HG02938 (cell line): Measurements from ENCODE around the gene PARL.

Source experiments
- ATAC-seq: cut with Tn5 transposase; IDR thresholded peaks from one replicate; pipeline ENCODE4 v1.9.1; 2021; ENCODE audit warnings: mild to moderate bottlenecking, moderate library complexity; ENCODE audit not compliant: unreplicated experiment

The PARL gene

GRCh38 chr3:183884427-183885296 lies at the start of gene PARL:
Gene PARL (minus strand): TSS chr3:183884880. CDS start chr3:183884846, 34 bp downstream.
- ATAC-seq: peak; percentile 99

GRCh38 chr3:183933160-183933559 lies 48.5 kb upstream of the PARL start:
- ATAC-seq: no peak

GRCh38 chr3:183931881-183932280 lies 47.2 kb upstream of the PARL start:
- no peak for ATAC-seq

GRCh38 chr3:183930086-183930485 lies 45.4 kb upstream of the PARL start:
- no peak for ATAC-seq

- no peak for ATAC-seq
These were observed 42.4 kb upstream of the PARL start for GRCh38 chr3:183927059-183927458.

- ATAC-seq: no peak
These were observed 40.3 kb upstream of the PARL start for GRCh38 chr3:183924956-183925355.

GRCh38 chr3:183924543-183924942 lies 39.9 kb upstream of the PARL start:
- ATAC-seq: no peak

GRCh38 chr3:183922421-183922820 lies 37.7 kb upstream of the PARL start:
- ATAC-seq: no peak

- no peak for ATAC-seq
These were observed 36.4 kb upstream of the PARL start for GRCh38 chr3:183921096-183921495.

GRCh38 chr3:183920416-183920815 lies 35.7 kb upstream of the PARL start:
- no peak for ATAC-seq

- no peak for ATAC-seq
These were observed 33.5 kb upstream of the PARL start for GRCh38 chr3:183918178-183918577.

GRCh38 chr3:183917776-183918175 lies 33.1 kb upstream of the PARL start:
- ATAC-seq: no peak

GRCh38 chr3:183914856-183915255 lies 30.2 kb upstream of the PARL start:
- no peak for ATAC-seq

GRCh38 chr3:183913580-183913920 lies 28.9 kb upstream of the PARL start:
- ATAC-seq: no peak

GRCh38 chr3:183912895-183913579 lies 28.4 kb upstream of the PARL start:
- no peak for ATAC-seq

- no peak for ATAC-seq
These were observed 27.3 kb upstream of the PARL start for GRCh38 chr3:183911763-183912506.

GRCh38 chr3:183911087-183911486 lies 26.4 kb upstream of the PARL start:
- no peak for ATAC-seq

GRCh38 chr3:183909030-183909600 lies 24.4 kb upstream of the PARL start:
- ATAC-seq: no peak

GRCh38 chr3:183907911-183908331 lies 23.2 kb upstream of the PARL start:
- ATAC-seq: no peak

GRCh38 chr3:183907176-183907575 lies 22.5 kb upstream of the PARL start:
- no peak for ATAC-seq

- no peak for ATAC-seq
These were observed 21.7 kb upstream of the PARL start for GRCh38 chr3:183906234-183906921.
